Esophagus muscularis mucosa (tissue), 4 donors: ENCODE results near the gene SCFD1. TPM values are rescaled to one million over a fixed set of nuclear protein-coding genes. Genes with fewer than 3 reads are reported as not detected.
A peak's percentile ranks its signal among the peaks of the same experiment; 100 is the strongest.

ENCODE experiments used
- DNase-seq: peaks from one replicate; pipeline ENCODE4 v3.0.0-alpha.2; 2017; ENCODE audit errors: extremely low spot score
- H3K27ac ChIP-seq, 4 donors: fragments of 200-600 bp; sonication (generic); replicated peaks in 1 of 4; 1 replicate in 3 of 4; 2 replicates in 1 of 4; pipeline ENCODE4 v1.5.1; 2016 to 2019; ENCODE audit warnings: mild to moderate bottlenecking in 1 of 4
- H3K27me3 ChIP-seq, 4 donors: fragments of 200-600 bp; sonication (generic); one replicate each; pipeline versions ENCODE4 v1.5.1 to v1.6.0; 2016 to 2019
- H3K36me3 ChIP-seq, 4 donors: fragments of 200-600 bp; sonication (generic); one replicate each; pipeline ENCODE4 v1.5.1; 2016 to 2019
- H3K4me1 ChIP-seq, 4 donors: fragments of 200-600 bp; sonication (generic); one replicate each; pipeline ENCODE4 v1.5.1; 2016 to 2019
- H3K4me3 ChIP-seq, 4 donors: fragments of 200-600 bp; sonication (generic); 1 replicate in 2 of 4; 2 replicates in 2 of 4; pipeline ENCODE4 v1.5.1; 2016 to 2019; ENCODE audit warnings: mild to moderate bottlenecking in 4 of 4, moderate library complexity in 1 of 4
- H3K9me3 ChIP-seq, 4 donors: fragments of 200-600 bp; sonication (generic); 1 replicate in 3 of 4; 2 replicates in 1 of 4; pipeline ENCODE4 v1.5.1; 2016 to 2019
- EP300 ChIP-seq: sonication (generic); formaldehyde crosslinking; IDR thresholded peaks from one replicate; pipeline ENCODE4 v1.6.1; 2017; ENCODE audit warnings: antibody characterized with exemption
- POLR2A ChIP-seq: fragments of 450-650 bp; IDR thresholded peaks from one replicate; pipeline ENCODE4 v1.6.1; 2017; ENCODE audit warnings: antibody characterized with exemption, moderate library complexity, mild to moderate bottlenecking, low read depth
- POLR2AphosphoS5 ChIP-seq, 2 donors: sonication (generic); formaldehyde crosslinking; IDR thresholded peaks; one replicate each; pipeline ENCODE4 v1.6.1; 2017; ENCODE audit warnings: antibody characterized with exemption in 2 of 2
- WGBS: methylation state at CpG from one replicate; pipeline ENCODE4 v1.1.5; 2018; 5-methylcytosine and 5-hydroxymethylcytosine counted together
- intact Hi-C: fragments of 100-400 bp; cut with DNase I; formaldehyde crosslinking; loops from one replicate; pipeline ENCODE4 v1.15.1; 2023
- total RNA-seq, 4 donors: library from RNA; depleted of rRNA; stranded (reverse); fragments of >200 nt; gene quantifications; one replicate each; pipeline versions ENCODE4 v1.1.0 to v1.2.1, GENCODE V29; 2016
- TF ChIP-seq, protein P1 (sequence below), 3 experiments: fragments of 200-600 bp in 2 of 3; fragments of 450-650 bp in 1 of 3; sonication (generic) in 2 of 3; IDR thresholded peaks; one replicate each; pipeline ENCODE4 v1.5.1; 2017 to 2019; ENCODE audit warnings: antibody characterized with exemption in 3 of 3, mild to moderate bottlenecking in 2 of 3, moderate library complexity in 1 of 3

Gene SCFD1
- total RNA-seq, 4 donors from 2014 or later = 29.6 to 45.7 (median 33.0) TPM

DNA sequence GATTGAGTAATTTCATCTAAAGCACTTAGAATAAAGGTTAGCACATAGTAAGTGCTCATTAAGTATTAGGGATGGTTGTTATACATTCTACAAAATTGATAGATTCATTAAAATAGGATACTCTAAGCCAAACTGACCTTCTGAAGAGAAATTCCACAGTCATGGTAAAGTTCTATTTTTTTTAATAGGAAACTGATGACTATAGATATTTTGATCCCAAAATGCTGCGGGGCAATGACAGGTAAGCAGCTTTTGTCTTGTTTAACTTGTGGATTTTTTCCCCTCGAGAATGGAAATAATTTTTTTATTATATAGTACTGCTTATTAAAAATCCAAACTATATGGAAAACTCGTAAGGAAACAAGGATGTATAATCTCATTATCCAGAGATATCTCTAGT, 97.0 kb downstream of the SCFD1 start:
- no peak overlapping the region for H3K4me3 ChIP-seq
- intact Hi-C loops = no loop called here
- TF ChIP-seq POLR2AphosphoS5 (IDR thresholded peaks at IDR 0.05) = no peak
- TF ChIP-seq EP300 = no peak
- TF ChIP-seq, protein P1, sequence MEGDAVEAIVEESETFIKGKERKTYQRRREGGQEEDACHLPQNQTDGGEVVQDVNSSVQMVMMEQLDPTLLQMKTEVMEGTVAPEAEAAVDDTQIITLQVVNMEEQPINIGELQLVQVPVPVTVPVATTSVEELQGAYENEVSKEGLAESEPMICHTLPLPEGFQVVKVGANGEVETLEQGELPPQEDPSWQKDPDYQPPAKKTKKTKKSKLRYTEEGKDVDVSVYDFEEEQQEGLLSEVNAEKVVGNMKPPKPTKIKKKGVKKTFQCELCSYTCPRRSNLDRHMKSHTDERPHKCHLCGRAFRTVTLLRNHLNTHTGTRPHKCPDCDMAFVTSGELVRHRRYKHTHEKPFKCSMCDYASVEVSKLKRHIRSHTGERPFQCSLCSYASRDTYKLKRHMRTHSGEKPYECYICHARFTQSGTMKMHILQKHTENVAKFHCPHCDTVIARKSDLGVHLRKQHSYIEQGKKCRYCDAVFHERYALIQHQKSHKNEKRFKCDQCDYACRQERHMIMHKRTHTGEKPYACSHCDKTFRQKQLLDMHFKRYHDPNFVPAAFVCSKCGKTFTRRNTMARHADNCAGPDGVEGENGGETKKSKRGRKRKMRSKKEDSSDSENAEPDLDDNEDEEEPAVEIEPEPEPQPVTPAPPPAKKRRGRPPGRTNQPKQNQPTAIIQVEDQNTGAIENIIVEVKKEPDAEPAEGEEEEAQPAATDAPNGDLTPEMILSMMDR (IDR thresholded peaks at IDR 0.05) = no peak
- TF ChIP-seq POLR2A = no peak
- no peak for DNase-seq
- no peaks in the 10 kb centered on the region for H3K9me3 ChIP-seq
- H3K27ac ChIP-seq = no peak overlapping the region
- peaks cover 12 to 72% (median 36%) of the 10 kb centered on the region in 4 donors for H3K36me3 ChIP-seq
- no peaks in the 10 kb centered on the region for H3K27me3 ChIP-seq
- WGBS = 94% methylated on average over 3 of the region's 3 CpGs
- no peaks in the 10 kb centered on the region for H3K4me1 ChIP-seq

DNA sequence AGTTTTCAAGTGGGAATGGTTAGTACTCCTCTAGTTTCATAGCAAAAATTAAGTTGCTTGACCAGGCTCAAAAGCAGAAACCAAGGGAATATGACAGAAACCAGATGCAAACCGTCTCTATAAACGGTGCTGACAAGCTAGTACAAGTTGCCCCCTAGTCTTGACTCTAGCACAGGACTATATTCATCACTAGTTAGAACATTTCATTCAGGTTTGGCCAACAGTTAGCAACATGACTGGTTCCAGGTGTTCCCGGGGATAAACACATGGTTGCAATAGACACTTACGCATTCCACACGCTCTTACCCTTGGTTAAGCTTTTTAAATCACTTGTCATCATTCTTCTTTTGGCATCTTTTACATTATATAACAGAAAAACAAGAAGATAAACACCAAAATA, 103.6 kb downstream of the SCFD1 start:
- H3K27ac ChIP-seq = peak overlapping the region in 2 of 4 donors; percentile 12 to 39
- no peak overlapping the region for H3K4me3 ChIP-seq
- no peaks in the 10 kb centered on the region for H3K9me3 ChIP-seq
- peaks cover 8 to 13% (median 11%) of the 10 kb centered on the region in 4 donors for H3K4me1 ChIP-seq
- WGBS = 46% methylated on average over 5 of the region's 5 CpGs
- TF ChIP-seq POLR2A (no peak), POLR2AphosphoS5 (IDR thresholded peaks at IDR 0.05) (peak; percentile 27 to 47)
- intact Hi-C loops = no loop called here
- H3K27me3 ChIP-seq = no peaks in the 10 kb centered on the region
- peaks cover 3 to 54% (median 21%) of the 10 kb centered on the region in 4 donors for H3K36me3 ChIP-seq
- no peak for DNase-seq

DNA sequence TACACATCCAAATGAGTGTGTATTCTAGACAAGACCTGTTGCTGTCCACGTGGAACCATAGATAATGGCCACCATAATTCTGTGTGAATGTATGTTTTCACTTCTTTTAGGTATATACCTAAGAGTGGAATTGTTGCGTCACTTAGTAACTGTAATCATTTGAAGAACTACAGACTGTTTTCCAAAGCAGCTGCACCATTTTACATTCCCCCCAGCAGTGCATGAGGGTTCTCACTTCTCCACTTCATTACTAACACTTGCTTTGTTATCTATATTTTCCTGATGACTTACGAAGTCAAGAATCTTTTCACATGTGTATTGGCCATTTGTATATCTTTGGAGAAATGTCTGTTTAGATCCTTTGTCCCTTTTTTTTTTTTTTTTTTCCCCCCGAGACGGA, 106.4 kb downstream of the SCFD1 start:
- Histone ChIP-seq H3K4me1 (peaks cover 8 to 13% (median 11%) of the 10 kb centered on the region in 4 donors), H3K9me3 (no peaks in the 10 kb centered on the region), H3K36me3 (peaks cover 2 to 38% (median 15%) of the 10 kb centered on the region in 4 donors), H3K27me3 (no peaks in the 10 kb centered on the region), H3K27ac (no peak overlapping the region), H3K4me3 (no peak overlapping the region)
- no peak for DNase-seq
- no peak for TF ChIP-seq POLR2A
- no peak for TF ChIP-seq EP300
- TF ChIP-seq, protein P1 (IDR thresholded peaks at IDR 0.05) = no peak
- TF ChIP-seq POLR2AphosphoS5 (IDR thresholded peaks at IDR 0.05) = no peak
- intact Hi-C loops = no loop called here
- WGBS = 86% methylated on average over 5 of the region's 5 CpGs

DNA sequence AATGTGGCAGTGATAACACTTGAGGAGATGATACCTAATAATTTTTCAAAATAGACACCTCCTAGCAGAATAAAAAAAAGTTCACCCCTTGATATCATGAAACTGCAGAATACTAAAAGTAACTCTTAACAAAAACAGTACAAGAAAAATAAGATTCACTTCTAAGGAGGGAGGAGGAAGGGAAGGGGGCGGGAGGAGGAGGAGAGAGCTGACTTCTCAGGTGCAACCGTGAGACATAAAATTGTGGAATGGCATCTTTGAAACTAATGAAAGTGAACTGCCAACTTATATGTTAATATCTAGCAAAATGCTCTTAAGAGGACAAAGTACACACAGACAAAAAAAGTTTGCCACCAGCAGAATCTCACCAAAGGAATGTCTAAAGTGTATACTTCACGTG, 115.8 kb downstream of the SCFD1 start:
- intact Hi-C loops = no loop called here
- DNase-seq = no peak
- Histone ChIP-seq H3K4me1 (no peaks in the 10 kb centered on the region), H3K27me3 (no peaks in the 10 kb centered on the region), H3K36me3 (peaks cover 8 to 43% (median 29%) of the 10 kb centered on the region in 4 donors), H3K27ac (no peak overlapping the region), H3K4me3 (no peak overlapping the region), H3K9me3 (no peaks in the 10 kb centered on the region)
- 82% methylated on average over 3 of the region's 3 CpGs for WGBS
- TF ChIP-seq EP300 (no peak), POLR2A (no peak), POLR2AphosphoS5 (IDR thresholded peaks at IDR 0.05) (no peak)
- TF ChIP-seq, protein P1 (IDR thresholded peaks at IDR 0.05) = no peak

DNA sequence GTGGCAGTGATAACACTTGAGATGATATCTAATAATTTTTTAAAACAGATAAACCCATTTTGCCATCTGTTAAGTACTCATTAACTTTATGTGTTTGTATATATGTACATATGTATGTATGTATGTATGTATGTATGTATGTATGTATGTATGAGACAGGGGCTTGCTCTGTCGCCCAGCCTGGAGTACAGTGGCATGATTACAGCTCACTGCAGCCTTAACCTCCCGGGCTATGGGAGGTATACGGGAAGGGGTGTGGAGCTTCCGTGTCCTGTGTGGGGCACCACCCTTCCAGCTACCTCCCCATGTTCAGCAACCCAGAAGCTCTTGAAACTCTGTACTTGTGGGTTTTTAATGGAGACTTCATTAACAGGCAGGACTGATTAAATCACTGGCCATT, 116.9 kb downstream of the SCFD1 start:
- TF ChIP-seq POLR2A (no peak), EP300 (no peak), POLR2AphosphoS5 (IDR thresholded peaks at IDR 0.05) (no peak)
- TF ChIP-seq, protein P1 (IDR thresholded peaks at IDR 0.05) = no peak
- no peak overlapping the region for H3K27ac ChIP-seq
- DNase-seq = no peak
- WGBS = 95% methylated on average over 4 of the region's 4 CpGs
- H3K4me3 ChIP-seq = no peak overlapping the region
- H3K36me3 ChIP-seq = peaks cover 8 to 33% (median 25%) of the 10 kb centered on the region in 4 donors
- H3K27me3 ChIP-seq = no peaks in the 10 kb centered on the region
- no peaks in the 10 kb centered on the region for H3K9me3 ChIP-seq
- no peaks in the 10 kb centered on the region for H3K4me1 ChIP-seq
- intact Hi-C loops = no loop called here
